HG02623 (cell line): ENCODE data around the gene CBX6.

Source experiments
- ATAC-seq: cut with Tn5 transposase; IDR thresholded peaks from one replicate; pipeline ENCODE4 v1.9.1; 2021; ENCODE audit warnings: moderate library complexity; ENCODE audit not compliant: unreplicated experiment

Gene CBX6

DNA sequence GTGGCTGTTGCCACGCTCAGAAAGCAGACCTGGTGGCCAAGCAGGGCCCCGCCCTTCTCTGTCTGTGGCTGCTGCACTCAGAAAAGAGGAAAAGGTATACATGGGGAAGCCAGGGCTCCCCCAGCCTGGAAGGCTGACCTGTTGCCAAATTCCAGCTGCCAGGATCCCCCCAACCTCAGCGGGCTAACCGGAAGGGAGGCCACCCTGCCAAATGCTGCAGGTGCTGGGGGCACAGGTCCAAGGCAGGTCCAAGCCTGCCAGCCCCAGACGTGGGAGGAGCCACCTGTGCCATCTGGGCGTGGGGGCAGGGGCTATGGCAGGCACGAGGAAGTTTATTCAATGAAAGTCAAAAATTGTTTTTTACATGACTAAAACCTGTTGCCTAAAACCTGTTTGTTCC, 30.8 kb downstream of the CBX6 start:
- ATAC-seq = no peak

DNA sequence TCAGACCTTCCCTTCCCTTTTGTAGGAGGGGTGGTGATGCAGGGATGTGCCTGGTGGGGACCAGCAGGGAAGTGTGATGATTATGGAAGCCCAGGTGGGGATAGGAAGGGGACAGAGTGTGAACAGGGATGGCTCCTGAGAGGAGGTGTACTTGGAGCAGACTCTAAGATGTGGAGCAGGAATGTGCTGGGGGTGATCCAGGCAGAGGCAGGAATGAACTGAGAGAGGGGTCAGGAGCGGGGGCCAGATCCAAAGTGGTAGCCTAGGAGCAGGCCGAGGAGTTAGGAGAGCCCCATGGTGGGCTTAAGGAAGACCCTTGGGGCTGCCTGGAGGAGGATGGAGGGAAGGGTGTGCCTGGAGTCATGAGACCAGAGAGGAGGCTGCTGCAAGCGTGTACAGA, 31.9 kb downstream of the CBX6 start:
- no peak for ATAC-seq

DNA sequence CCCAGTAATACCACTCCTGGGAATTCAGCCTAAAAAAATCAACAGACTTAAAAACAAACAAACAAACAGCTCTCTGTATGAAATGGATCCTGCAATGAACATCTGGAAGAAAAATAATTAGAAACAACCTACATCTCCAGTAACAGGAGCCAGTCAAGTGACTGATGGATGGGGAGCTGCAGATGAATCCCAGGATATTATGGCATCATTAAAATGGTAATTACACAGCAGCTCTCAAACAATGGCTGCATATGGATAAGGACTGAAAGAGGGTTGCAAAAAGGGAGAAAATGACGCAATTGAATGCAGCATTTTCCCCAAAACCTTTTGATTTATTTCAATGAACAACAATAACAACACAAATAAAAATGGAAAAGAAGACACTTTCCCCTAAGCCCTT, 32.3 kb downstream of the CBX6 start:
- no peak for ATAC-seq

DNA sequence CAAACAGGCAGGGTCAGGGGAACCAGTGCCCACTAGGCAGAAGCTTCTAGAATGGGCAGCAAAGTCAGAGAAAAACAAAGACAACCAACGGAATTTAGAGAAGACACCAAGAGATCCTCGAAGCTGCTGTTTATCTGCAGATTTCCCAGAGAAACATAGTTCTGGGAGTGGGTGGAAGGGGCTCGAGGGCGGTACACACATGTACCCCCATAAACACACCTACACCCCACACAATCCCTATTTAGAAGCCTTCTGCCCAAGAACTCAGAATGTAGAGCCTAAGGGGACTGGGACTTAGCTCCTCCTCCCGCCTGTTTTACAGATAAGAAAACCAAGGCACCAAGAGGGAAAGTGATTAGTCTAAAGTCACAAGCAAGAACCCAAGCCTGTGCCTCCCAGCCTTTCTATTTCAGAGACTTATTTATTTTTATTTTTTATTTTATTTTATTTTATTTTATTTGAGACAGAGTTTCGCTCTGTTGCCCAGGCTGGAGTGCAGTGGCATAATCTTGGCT, 34.5 kb downstream of the CBX6 start:
- ATAC-seq = no peak

DNA sequence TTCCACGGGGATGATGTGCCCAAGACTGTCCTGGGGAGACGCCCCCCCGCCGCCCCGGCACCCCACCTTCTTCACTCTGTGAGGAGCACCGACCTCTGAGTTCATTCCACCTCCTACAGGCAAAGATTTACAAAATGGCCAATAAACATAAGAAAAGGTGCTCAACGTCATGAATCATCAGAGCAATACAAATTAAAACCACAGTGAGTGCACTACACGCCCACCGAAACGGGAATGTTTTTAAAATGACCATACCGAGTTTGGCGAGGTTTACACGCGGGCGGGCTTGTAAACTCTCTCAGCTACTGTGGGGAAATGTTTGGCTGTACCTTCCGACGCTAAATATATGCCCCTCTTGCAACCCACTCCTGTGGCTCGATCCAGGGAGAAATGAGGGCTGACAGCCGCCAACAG, 36.1 kb downstream of the CBX6 start:
- ATAC-seq = no peak

DNA sequence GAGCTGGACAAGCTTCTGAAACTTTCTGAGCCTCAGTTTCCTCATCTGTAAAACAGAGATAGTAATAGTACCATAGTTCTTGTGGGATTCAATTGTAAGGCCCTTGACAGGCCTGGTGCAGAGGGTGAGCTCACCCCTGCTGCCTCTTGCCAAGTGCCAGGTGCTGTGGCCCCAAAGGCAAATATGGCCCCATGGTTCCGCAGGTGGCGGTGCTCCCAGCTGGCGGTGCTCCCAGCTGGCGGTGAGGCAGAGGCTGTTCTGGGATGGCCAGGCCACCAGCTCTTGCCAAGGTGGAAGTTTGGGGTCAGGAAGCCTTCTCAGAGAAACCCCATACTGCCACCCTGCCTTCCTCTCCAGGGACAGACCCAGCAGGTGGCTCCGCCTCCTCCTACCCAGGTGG, 37.0 kb downstream of the CBX6 start:
- no peak for ATAC-seq

DNA sequence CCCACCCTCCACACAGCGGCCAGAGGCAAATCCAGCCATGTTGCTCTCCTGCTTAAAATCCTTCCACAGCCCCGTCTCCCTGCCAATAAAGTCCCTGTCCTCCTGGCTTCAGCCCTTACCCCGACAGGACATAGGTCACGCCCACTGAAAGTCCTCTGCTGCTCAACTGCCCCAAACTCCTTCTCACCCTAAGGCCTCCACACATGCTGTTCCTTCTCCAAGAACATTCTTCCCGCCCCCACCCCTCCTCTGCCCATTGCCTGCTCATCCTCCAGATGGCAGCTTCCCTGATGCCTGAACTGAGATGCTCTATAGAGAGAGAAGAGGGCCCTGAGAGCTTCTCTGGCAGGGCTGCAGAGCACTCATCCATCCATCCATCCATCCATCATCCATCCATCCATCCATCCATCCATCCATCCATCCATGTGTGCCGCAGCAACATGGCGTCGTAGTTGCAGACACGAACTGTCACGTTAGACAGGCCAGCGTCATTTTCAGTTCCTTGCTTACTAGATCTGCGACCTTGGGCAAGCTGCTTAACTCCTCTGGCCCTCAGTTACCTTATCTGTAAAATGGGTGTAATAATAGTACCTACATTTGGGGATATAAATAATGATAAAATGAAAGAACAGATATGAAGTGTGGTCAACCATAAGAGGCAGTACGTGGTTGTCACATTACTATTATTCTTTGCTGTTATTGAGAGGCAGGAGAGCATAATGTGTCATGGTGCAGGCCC, 37.6 kb downstream of the CBX6 start:
- no peak for ATAC-seq

DNA sequence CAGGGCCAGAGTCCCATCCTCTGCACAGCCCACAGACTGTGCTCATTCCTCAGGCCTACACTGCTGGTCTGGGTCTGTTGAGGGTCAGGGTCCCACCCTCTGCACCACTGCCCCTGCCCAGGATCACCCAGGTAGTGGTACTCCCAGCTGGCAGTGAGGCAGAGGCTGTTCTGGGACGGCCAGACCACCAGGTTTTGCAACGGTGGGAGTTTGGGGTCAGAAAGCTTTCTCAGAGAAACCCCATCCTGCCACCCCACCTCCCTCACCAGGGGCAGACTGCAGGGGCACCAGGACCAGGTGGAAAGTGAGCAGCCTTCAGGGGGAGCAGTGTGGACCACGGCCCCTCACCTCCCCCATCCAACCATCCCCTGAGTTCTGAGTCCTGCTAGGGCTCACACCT, 39.0 kb downstream of the CBX6 start:
- no peak for ATAC-seq

DNA sequence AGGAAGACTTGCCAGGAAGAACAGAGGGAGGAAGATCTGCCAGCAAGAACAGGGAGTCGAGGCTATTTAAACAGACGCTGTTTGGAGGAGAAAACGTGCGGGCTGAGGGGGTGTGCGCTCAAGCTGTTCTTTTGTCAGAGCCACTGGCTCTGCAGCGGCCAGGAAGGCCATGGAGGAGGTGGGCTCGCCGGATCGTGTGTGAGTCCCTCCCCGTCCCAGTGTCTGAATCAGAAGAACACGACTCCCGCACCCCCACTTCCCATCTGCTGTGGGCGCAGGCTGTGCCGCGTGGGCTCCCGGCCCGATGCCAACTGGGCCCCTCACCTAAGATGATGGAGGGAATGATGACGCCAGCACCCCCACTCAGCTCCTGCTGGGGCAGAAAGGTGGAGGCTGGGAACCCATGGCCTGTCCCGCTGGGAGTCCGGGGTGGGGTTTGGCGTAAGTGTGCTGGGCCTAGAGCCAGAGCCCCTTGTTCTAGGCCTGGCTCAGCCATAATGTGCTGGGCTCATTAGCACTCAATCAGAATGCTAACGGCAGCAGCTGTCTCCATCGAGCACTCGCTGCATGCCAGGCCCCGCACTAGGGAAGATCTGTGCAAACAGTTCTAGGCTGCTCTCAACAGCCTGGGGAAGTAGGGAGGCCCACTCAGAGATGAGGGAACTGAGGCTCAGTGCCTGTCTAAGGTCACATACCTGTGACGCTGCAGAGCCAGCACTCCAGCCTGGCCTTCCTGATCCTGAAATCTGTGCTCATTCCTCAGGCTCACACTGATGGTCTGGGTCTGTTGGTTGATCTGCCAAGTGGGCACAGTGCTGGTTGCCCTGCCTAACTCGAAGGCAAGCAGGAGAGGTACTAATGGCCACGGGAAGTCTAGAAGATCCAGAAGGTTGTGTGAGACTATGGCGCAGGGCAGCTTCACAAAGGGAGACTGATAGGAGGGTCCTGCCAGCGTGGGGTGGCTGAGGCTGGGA, 39.7 kb downstream of the CBX6 start:
- ATAC-seq = no peak

DNA sequence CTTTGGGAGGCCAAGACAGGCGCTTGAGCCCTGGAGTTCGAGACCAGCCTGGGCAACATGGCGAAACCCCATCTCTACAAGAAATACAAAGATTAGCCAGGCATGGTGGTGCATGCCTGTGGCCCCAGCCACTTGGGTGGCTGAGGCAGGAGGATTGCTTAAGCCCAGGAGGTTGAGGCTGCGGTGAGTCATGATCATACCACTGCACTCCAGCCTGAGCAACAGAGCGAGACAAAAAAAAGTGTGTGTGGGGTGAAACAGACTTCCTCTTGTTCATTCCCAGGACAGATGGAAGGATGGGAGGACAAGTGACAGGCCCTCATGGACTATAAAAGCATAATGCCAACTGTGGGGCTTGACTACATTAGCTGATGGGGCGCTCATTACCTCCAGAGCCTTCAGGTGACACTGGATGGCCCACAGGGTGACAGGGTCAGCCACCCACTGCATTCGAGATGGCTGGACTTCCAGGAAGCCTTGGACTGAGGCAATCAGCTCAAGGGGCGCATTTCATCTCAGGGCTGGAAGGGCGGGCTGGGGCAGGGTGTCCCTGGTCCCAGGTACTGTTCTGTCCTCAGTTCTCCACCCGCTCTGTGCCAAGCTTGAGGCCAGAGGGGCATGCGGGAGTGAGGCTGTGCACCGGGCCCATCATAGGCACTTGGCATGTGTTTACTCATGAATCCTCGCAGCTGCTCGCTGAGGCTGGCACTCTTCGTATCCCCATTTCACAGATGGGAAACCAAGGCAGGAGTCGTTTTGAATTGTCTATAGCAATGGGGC, 40.7 kb downstream of the CBX6 start:
- ATAC-seq = no peak

DNA sequence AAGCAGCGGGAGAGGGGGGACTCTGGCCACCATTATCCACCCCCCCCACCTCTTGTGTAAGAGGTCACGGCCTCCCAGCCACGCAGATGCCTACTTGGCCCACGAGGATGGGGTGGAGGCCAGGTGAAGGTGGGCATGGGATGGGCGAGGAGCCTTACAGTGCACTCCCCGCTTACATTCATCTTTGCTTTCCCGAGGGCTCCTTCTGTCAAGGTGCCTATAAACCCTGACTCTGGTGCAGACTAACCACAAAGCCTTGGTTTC, 41.2 kb downstream of the CBX6 start:
- ATAC-seq = no peak

DNA sequence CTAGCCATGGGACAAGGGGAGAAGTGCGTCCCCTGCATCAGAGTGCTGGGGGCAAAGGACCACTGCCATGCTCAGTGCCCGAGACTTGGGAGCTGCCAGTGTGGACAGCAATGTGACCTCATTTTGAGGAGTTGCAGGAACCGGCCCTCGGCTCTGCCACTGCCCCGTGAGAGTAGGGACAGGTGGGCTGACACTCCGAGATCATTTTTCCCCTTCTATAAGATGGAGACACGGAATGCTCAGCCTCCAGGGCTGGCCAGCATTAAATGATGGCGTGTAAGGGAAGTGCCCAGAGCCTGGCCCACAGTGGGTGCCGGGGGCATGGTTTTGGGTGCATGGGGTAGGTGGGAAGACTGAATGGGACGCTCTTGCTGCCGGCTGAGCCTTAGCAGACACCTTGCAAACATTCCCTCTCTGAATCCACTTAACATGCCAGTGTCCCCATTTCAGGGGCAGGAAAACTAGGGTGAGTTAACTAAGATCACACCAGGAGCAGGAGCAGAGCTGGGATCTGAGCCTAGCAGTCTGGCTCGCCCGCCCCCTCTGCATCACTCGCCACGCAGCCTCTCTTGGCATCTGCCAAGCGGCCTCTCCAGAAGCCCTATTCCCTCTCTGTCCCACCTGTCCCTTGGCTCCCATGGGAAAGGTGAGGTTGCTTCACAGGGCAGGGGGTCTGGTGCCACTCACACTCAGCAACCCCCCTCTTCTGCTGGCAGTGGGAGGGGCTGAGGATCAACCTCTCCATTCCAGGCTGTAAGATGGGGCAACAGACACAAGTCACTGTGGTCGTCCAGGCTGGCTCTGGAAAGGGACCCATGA, 41.8 kb downstream of the CBX6 start:
- ATAC-seq = no peak

DNA sequence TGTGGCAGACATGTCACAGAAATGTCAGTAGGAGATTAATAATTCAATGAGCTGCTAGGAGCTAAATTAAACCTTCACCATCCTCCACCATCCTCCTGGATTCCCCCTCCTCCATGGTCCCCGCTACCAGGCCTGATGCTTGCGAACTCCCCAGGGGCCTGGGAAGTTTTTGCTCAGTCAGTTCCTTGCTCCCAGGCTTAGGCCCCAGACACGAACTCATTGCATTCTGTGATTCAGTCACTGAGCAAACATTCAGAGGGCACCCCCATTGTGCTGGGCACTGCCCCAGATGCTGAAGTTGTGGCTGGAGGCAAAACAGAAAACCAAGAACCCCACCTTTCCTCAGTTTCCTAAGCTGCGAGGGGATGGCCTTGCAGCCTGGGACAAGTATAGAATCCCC, 42.5 kb downstream of the CBX6 start:
- ATAC-seq = no peak

DNA sequence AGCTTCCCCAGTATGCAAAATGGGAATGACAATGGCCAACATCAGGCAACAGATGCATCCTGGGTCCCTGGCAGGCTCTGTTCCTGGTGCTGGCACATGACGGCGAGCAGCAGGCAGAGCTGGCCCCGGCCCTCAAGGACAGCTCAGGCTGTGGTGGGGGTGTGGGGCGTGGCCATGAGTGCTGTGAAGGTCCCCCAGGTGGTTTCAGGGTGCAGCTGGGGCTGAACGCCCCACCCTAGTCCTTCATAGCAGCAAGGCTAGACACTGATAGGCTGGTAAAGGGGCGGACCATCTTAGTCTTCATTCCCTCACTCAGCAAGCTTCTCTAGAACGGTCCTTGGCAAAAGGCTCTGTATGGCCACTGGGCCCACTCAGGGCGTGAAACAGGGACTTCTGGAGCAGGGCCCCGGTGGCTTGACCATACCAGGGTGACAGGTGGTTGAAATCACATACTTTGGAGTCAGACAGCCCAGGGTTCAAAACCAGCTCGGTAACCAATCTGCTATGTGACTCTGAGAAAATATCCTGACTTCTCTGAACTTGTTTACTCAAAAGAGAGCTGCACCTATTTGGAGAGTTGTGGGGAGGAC, 43.3 kb downstream of the CBX6 start:
- no peak for ATAC-seq

DNA sequence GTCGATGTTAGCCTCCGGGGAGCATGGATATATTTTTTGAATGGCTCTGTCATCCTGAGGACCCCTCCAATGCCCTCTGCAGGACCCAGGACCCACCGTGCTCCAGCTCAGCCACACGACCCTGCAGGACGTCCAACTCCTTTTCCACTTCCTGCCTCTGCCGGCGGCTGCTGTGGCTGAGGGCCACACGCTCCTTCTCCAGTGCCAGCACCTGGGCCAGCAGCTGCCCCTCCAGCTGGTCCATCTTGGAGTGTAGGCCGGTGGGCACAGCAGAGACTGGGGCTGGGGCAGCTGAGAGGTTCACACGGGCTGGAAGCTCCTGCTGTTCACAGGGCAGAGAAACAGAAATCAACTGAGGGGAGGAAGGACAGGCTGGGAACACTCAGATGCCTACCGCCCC, 43.8 kb downstream of the CBX6 start:
- no peak for ATAC-seq

DNA sequence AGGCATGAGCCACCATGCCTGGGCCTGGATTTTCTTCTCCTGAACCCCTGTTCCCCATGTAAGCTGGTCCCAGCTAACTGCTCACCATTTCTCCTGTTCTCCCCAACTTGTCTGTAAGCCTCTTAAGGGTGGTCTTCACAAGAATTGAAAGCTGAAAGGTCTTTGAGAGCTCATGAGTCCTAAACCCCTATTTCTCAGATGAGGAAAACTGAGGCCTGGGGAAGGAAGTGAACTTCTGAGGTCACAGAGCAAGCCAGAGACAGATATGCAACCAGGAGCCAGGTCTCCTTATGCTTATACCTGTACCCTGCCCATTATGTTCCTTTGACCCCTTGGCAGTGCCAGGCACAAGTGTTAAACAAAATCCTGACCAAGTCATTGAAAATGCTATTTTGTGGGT, 44.5 kb downstream of the CBX6 start:
- ATAC-seq = no peak

DNA sequence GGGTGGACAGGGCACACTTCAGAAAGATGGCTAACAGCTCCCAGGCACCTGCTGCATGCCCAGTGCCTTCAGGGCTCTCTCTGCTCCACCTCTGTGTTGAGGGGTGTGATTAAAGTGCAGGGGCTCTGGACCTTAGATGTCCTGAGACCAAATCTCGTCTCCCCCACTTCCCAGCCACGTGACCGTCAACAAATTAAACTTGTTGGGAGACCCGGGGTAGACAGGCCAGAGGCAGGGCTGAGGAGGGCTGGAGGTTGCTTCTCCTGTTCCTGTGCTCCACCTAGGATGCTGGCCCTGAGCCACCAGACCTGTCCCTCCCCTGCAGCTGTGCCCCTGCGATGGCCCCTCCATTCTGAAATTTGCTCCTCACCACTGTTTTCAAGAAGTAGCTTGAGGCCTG, 45.2 kb downstream of the CBX6 start:
- no peak for ATAC-seq

DNA sequence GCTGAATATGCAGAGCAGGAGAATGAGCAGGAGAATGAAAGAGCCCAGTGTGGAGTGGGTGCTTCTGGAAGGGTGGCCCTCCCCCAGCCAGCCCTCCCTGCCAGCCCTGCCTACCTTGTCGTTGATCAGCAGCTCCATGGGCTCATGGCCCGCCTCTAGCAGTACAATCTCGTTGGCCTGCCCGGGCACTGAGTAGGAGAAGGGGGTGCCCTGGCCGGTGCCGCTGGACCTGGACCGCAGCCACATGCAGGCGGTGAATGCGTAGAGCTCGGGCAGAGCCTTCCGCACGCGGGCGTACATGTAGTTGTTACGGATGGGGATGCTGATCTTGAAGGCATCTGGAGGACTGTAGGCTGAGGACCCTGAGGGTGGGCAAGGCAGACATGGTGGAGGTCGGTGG, 45.6 kb downstream of the CBX6 start:
- no peak for ATAC-seq

DNA sequence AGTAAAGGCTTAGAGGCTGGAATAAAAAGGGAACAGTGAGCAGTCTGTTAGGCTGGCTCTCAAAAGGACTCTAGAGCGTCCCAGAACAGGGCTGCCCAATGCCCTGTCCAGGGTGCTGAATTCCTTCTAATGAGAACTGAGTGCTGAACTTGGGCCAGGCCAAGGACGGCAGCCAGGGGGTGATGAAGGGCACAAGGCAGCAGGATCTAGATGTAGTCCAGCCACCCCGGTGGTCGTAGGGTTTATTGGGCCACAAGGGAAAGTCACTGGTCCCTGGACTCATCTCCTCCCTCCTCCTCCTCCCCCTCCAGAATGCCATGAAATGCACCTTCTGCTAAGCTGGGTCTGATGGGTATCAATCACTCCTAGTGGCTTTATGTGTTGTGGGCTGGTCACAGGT, 47.4 kb downstream of the CBX6 start:
- no peak for ATAC-seq

DNA sequence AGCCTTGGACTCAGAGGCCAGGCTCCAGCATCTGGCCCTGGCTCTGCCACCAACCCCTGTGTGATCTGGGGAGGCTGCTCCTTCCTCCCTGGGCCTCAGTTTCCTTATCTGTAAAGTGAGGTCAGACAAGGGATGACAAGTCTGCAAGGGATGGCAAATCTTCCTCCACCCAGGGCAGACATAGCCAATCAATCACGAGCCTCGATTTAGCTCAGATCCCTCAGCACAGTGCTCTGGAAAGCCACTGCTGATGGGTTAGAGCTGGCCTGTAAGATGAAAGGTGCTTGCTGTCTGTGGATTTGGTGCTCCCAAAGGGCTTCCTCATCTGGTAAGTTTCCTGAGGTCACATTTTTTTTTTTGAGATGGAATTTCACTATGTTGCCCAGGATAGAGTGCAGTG, 48.4 kb downstream of the CBX6 start:
- no peak for ATAC-seq
